Measurements from ENCODE around the gene ACTN4. TPM values are rescaled to one million over a fixed set of nuclear protein-coding genes. Genes with fewer than 3 reads are reported as not detected.
"Not testable (repeated sequence)": the region's sequence is repeated elsewhere in the genome, so short reads cannot be mapped to it uniquely, and the experiment has no call there.

ACTN4 gene
- polyA plus RNA-seq, 6 donors from 2014 or later = 6.8 to 15.8 (median 10.6) TPM

GRCh38 chr19:38624822-38625221 is 22.6 kb upstream of the ACTN4 start:
- no peak for ATAC-seq (ENCODE audit: low read depth in 2 of 2)
- peak overlapping the region in 1 of 6 donors; percentile 26 for H3K27ac Mint-ChIP-seq
- H3K4me1 Mint-ChIP-seq = peaks cover 11 to 13% (median 12%) of the 10 kb centered on the region in 3 donors
- no peaks in the 10 kb centered on the region for H3K27me3 Mint-ChIP-seq
- no peaks in the 10 kb centered on the region for H3K9me3 Mint-ChIP-seq
- DNase-seq = no peak
- peaks cover 12 to 41% of the 10 kb centered on the region in 2 donors for H3K36me3 Mint-ChIP-seq
- peak overlapping the region in 1 of 8 donors; percentile 52 for H3K4me3 Mint-ChIP-seq

DNA sequence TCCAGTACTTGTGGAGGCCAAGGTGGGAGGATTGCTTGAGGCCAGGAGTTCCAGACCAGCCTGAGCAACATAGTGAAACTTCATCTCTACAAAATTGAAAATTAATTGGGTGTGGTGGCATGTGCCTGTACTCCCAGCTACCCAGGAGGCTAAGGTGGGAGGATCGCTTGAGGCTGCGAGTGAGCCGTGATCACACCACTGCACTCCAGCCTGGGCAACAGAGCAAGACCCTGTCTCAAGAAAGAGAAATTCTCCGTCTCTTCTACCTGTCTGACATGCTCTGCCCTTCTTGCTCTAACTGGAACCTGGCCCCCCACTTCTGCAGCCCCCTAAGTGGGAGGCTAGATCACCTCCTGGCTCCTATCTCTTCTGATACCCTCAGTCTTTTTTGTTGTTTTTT is 21.0 kb upstream of the ACTN4 start:
- DNase-seq (no peak), ATAC-seq (ENCODE audit: low read depth in 2 of 2) (no peak)
- Mint-ChIP-seq H3K27me3 (no peaks in the 10 kb centered on the region), H3K36me3 (peaks cover 12 to 41% of the 10 kb centered on the region in 2 donors), H3K4me1 (peaks cover 5 to 6% (median 5%) of the 10 kb centered on the region in 3 donors), H3K27ac (peak overlapping the region in 1 of 6 donors; percentile 37), H3K4me3 (peak overlapping the region in 1 of 8 donors; percentile 22), H3K9me3 (no peaks in the 10 kb centered on the region)

GRCh38 chr19:38629568-38629967 is 17.9 kb upstream of the ACTN4 start:
- Mint-ChIP-seq H3K36me3 (peaks cover 17 to 40% of the 10 kb centered on the region in 2 donors), H3K9me3 (no peaks in the 10 kb centered on the region), H3K4me1 (peaks cover 3 to 12% (median 3%) of the 10 kb centered on the region in 3 donors), H3K27me3 (no peaks in the 10 kb centered on the region), H3K4me3 (no peak overlapping the region), H3K27ac (peak overlapping the region in 2 of 6 donors; percentile 29 to 57)
- ATAC-seq (ENCODE audit: low read depth in 2 of 2) (no peak), DNase-seq (no peak)

- H3K9me3 Mint-ChIP-seq; H3K4me3 Mint-ChIP-seq; DNase-seq; H3K27me3 Mint-ChIP-seq; ATAC-seq (ENCODE audit: low read depth in 2 of 2): not testable (repeated sequence)
- Mint-ChIP-seq H3K36me3 (peaks cover 10 to 30% of the 10 kb centered on the region in 2 donors), H3K27ac (peak overlapping the region in 3 of 6 donors; percentile 14 to 59 (median 54)), H3K4me1 (peaks cover 12 to 16% (median 13%) of the 10 kb centered on the region in 3 donors)
Measured at GRCh38 chr19:38631301-38631700, 16.1 kb upstream of the ACTN4 start.

DNA sequence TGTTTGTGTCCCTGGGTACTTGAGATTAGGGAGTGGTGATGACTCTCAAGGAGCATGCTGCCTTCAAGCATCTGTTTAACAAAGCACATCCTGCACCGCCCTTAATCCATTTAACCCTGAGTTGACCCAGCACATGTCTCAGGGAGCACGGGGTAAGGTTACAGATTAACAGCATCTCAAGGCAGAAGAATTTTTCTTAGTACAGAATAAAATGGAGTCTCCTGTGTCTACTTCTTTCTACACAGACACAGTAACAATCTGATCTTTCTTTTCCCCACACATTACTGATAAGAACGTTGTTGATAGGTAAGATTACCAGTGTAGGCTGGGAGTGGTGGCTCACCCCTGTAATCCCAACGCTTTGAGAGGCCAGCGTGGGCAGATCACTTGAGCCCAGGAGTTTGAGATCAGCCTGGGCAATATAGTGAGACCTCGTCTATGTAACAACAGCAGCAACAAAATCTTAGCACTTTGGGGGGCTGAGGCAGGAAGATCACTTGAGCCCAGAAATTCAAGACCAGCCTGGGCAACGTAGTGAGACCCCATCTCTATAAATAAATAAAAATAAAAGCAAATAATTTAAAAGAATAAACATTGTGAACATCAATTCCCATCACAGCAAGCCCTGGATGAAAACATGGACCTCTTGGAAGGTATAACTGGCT is 15.5 kb upstream of the ACTN4 start:
- not testable (repeated sequence) for ATAC-seq (ENCODE audit: low read depth in 2 of 2); H3K27me3 Mint-ChIP-seq; H3K9me3 Mint-ChIP-seq; H3K4me3 Mint-ChIP-seq; DNase-seq
- H3K27ac Mint-ChIP-seq = peak overlapping the region in 2 of 6 donors; percentile 77 to 83
- H3K36me3 Mint-ChIP-seq = peaks cover 9 to 23% of the 10 kb centered on the region in 2 donors
- peaks cover 17 to 22% (median 17%) of the 10 kb centered on the region in 3 donors for H3K4me1 Mint-ChIP-seq

- peaks cover 18 to 28% (median 23%) of the 10 kb centered on the region in 3 donors for H3K4me1 Mint-ChIP-seq
- peak overlapping the region in 1 of 8 donors; percentile 35 for H3K4me3 Mint-ChIP-seq
- ATAC-seq (ENCODE audit: low read depth in 2 of 2) (no peak), DNase-seq (no peak)
- H3K27me3 Mint-ChIP-seq = no peaks in the 10 kb centered on the region
- peak overlapping the region in 1 of 6 donors; percentile 44 for H3K27ac Mint-ChIP-seq
- H3K9me3 Mint-ChIP-seq = no peaks in the 10 kb centered on the region
- peaks cover 9 to 19% of the 10 kb centered on the region in 2 donors for H3K36me3 Mint-ChIP-seq
Measured at GRCh38 chr19:38632476-38633213, 14.8 kb upstream of the ACTN4 start.

DNA sequence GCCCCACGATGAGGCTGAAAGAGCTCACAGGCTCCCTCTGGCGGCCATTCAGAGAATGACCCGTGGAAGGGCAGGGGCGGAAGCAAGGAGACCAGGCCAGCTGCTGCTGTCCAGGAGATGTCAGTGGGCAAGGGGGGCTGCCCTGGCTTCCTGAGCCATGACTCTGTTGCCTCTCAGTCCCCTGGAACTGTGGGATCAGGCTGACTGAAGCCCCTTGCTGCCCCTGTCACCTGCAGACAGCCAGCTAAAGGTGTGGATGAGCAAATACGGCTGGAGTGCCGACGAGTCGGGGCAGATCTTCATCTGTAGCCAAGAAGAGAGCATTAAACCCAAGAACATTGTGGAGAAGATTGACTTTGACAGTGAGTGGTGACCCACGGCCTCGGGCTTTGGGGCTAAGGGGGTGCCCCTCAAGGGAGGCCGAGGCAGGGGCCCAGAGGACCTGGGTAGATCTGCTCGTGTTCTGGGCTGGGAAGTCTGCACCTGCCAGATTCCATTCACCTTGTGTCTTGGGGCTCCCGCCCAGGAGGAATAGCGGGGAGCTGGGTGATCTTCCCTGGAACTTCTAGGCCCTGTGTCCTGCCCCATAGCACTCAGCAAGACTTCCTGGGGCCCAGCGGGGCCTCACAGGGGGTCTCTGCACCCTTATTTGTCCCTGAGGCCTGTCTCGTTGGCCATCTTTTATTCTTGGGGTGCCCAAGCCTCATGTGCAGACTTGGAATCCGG is 12.5 kb upstream of the ACTN4 start:
- Mint-ChIP-seq H3K27me3 (no peaks in the 10 kb centered on the region), H3K4me1 (peaks cover 17 to 26% (median 23%) of the 10 kb centered on the region in 3 donors), H3K36me3 (peaks cover 8 to 9% of the 10 kb centered on the region in 2 donors), H3K27ac (peak overlapping the region in 5 of 6 donors; percentile 25 to 88 (median 55)), H3K4me3 (peak overlapping the region in 5 of 8 donors; percentile 16 to 79 (median 52)), H3K9me3 (no peaks in the 10 kb centered on the region)
- DNase-seq = peak; percentile 71
- ATAC-seq (ENCODE audit: low read depth in 2 of 2) = peak; percentile 24 to 44

GRCh38 chr19:38635483-38636399 is 11.7 kb upstream of the ACTN4 start:
- no peaks in the 10 kb centered on the region for H3K27me3 Mint-ChIP-seq
- DNase-seq (no peak), ATAC-seq (ENCODE audit: low read depth in 2 of 2) (no peak)
- no peaks in the 10 kb centered on the region for H3K9me3 Mint-ChIP-seq
- H3K4me1 Mint-ChIP-seq = peaks cover 17 to 26% (median 23%) of the 10 kb centered on the region in 3 donors
- peaks cover 8 to 9% of the 10 kb centered on the region in 2 donors for H3K36me3 Mint-ChIP-seq
- peak overlapping the region in 2 of 6 donors; percentile 47 to 65 for H3K27ac Mint-ChIP-seq
- H3K4me3 Mint-ChIP-seq = peak overlapping the region in 1 of 8 donors; percentile 31

- H3K9me3 Mint-ChIP-seq = no peaks in the 10 kb centered on the region
- ATAC-seq (ENCODE audit: low read depth in 2 of 2) (no peak), DNase-seq (no peak)
- peaks cover 0 to 4% of the 10 kb centered on the region in 2 donors for H3K36me3 Mint-ChIP-seq
- no peak overlapping the region for H3K4me3 Mint-ChIP-seq
- H3K27me3 Mint-ChIP-seq = no peaks in the 10 kb centered on the region
- H3K4me1 Mint-ChIP-seq = peaks cover 16 to 26% (median 23%) of the 10 kb centered on the region in 3 donors
- H3K27ac Mint-ChIP-seq = no peak overlapping the region
Measured at GRCh38 chr19:38638461-38638860, 9.0 kb upstream of the ACTN4 start.

DNA sequence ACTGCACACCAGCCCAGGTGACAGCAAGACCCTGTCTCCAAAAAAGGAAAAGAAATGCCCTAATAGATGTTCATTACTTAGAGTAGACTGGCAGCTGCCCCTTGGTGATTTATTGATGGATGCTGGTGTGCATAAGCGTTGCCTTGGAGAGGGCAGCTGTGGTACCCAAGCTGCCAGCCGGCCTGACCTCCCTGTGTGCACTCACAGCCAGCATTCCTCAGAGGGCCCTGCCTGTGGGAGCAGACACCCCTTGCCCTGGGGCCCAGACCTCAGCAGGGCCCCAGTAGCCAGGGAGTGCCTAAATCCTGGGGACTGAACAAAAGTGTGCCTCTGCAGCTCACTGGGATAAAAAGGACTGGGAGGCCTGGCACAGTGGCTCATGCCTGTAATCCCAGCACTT is 7.8 kb upstream of the ACTN4 start:
- Mint-ChIP-seq H3K36me3 (peaks cover 0 to 4% of the 10 kb centered on the region in 2 donors), H3K27ac (no peak overlapping the region)
- DNase-seq = no peak

GRCh38 chr19:38640368-38640767 is 7.1 kb upstream of the ACTN4 start:
- H3K4me3 Mint-ChIP-seq = no peak overlapping the region
- H3K9me3 Mint-ChIP-seq = no peaks in the 10 kb centered on the region
- H3K4me1 Mint-ChIP-seq = peaks cover 11 to 19% (median 15%) of the 10 kb centered on the region in 3 donors
- ATAC-seq (ENCODE audit: low read depth in 2 of 2) (no peak), DNase-seq (no peak)
- H3K27ac Mint-ChIP-seq = no peak overlapping the region
- H3K27me3 Mint-ChIP-seq = no peaks in the 10 kb centered on the region
- peaks cover 0 to 4% of the 10 kb centered on the region in 2 donors for H3K36me3 Mint-ChIP-seq

More for the DNA sequence above, 7.8 kb upstream of the ACTN4 start:
- no peaks in the 10 kb centered on the region for H3K9me3 Mint-ChIP-seq
- H3K4me3 Mint-ChIP-seq = peak overlapping the region in 1 of 8 donors; percentile 22
- no peaks in the 10 kb centered on the region for H3K27me3 Mint-ChIP-seq
- H3K4me1 Mint-ChIP-seq = peaks cover 13 to 23% (median 18%) of the 10 kb centered on the region in 3 donors
- no peak for ATAC-seq (ENCODE audit: low read depth in 2 of 2)

DNA sequence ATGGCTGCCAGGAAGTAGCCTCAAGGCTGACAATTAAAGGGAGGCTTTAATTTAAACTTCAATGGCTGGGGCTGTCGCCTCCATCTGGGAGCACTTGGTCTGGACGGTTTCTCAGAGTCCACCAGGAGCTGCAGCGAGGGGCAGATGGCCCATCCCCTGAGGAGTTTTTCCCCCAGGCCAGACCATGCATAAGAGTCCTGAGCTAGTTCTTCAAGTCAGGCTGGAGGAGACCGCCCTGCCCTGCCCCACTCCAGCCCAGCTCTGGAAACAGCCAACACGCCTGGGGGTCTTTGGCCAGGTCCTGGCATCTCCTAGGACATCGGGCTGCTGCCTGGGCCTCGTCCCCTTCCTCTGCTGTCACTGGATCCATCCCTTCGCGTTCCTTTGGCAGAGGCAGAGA is 5.3 kb upstream of the ACTN4 start:
- Mint-ChIP-seq H3K27ac (peak overlapping the region in 1 of 6 donors; percentile 41), H3K36me3 (no peaks in the 10 kb centered on the region), H3K4me3 (no peak overlapping the region)

More for the DNA sequence above, 5.3 kb upstream of the ACTN4 start:
- Mint-ChIP-seq H3K4me1 (peaks cover 3 to 7% (median 5%) of the 10 kb centered on the region in 3 donors), H3K27me3 (no peaks in the 10 kb centered on the region), H3K9me3 (no peaks in the 10 kb centered on the region)
- ATAC-seq (ENCODE audit: low read depth in 2 of 2) (no peak), DNase-seq (no peak)
